GM23248 (cell line): ENCODE measurements around the gene BIRC5. TPM values are rescaled to one million over a fixed set of nuclear protein-coding genes. Genes with fewer than 3 reads are reported as not detected.
A peak's percentile ranks its signal among the peaks of the same experiment; 100 is the strongest.
"Not testable (repeated sequence)": the region's sequence is repeated elsewhere in the genome, so short reads cannot be mapped to it uniquely, and the experiment has no call there.

Source experiments
- DNase-seq: peaks from one replicate; pipeline ENCODE4 v3.0.0-alpha.2; 2015
- H2AFZ ChIP-seq: fragments of 200-600 bp; sonication (generic); 2 replicates; pipeline ENCODE4 v1.6.1; 2016; ENCODE audit warnings: antibody characterized with exemption
- H3F3A ChIP-seq: fragments of 200-600 bp; sonication (generic); 2 replicates; pipeline ENCODE4 v1.6.1; 2016; ENCODE audit warnings: mild to moderate bottlenecking, antibody characterized with exemption, mixed run types; ENCODE audit not compliant: insufficient read depth
- H3K27ac ChIP-seq: fragments of 200-600 bp; sonication (generic); 2 replicates; pipeline ENCODE4 v1.5.1; 2016; ENCODE audit warnings: mild to moderate bottlenecking
- H3K27me3 ChIP-seq: fragments of 200-600 bp; sonication (generic); replicated peaks from 2 replicates; pipeline ENCODE4 v1.6.1; 2016; ENCODE audit warnings: mild to moderate bottlenecking; ENCODE audit not compliant: insufficient read depth
- H3K36me3 ChIP-seq: fragments of 200-600 bp; sonication (generic); 2 replicates; pipeline ENCODE4 v1.6.1; 2016; ENCODE audit warnings: low read depth, mild to moderate bottlenecking
- H3K4me1 ChIP-seq: fragments of 200-600 bp; sonication (generic); 2 replicates; pipeline ENCODE4 v1.6.1; 2016; ENCODE audit warnings: mild to moderate bottlenecking; ENCODE audit not compliant: insufficient read depth
- H3K4me2 ChIP-seq: fragments of 200-600 bp; sonication (generic); one replicate; pipeline ENCODE4 v1.6.1; 2016; ENCODE audit warnings: mild to moderate bottlenecking; ENCODE audit not compliant: unreplicated experiment
- H3K4me3 ChIP-seq: fragments of 200-600 bp; sonication (generic); 2 replicates; pipeline ENCODE4 v1.5.1; 2016; ENCODE audit warnings: mild to moderate bottlenecking
- H3K79me2 ChIP-seq: fragments of 200-600 bp; sonication (generic); 2 replicates; pipeline ENCODE4 v1.6.1; 2016; ENCODE audit warnings: mild to moderate bottlenecking; ENCODE audit not compliant: insufficient read depth
- H3K9ac ChIP-seq: fragments of 200-600 bp; sonication (generic); 2 replicates; pipeline ENCODE4 v1.6.1; 2016; ENCODE audit warnings: mild to moderate bottlenecking
- H3K9me2 ChIP-seq: fragments of 200-600 bp; sonication (generic); 2 replicates; pipeline ENCODE4 v1.6.1; 2016; ENCODE audit warnings: mixed run types, mild to moderate bottlenecking, moderate library complexity; ENCODE audit not compliant: insufficient read depth
- H3K9me3 ChIP-seq: fragments of 200-600 bp; sonication (generic); one replicate; pipeline ENCODE4 v1.6.1; 2017; ENCODE audit warnings: low read depth
- H4K20me1 ChIP-seq: fragments of 200-600 bp; sonication (generic); 2 replicates; pipeline ENCODE4 v1.6.0; 2016; ENCODE audit not compliant: insufficient read depth
- EZH2 ChIP-seq: fragments of 200-600 bp; sonication (generic); IDR thresholded peaks from 2 replicates; pipeline ENCODE4 v1.6.1; 2018; ENCODE audit warnings: antibody characterized with exemption, mild to moderate bottlenecking; ENCODE audit not compliant: insufficient read depth, poor library complexity, severe bottlenecking
- EZH2phosphoT487 ChIP-seq: fragments of 200-600 bp; sonication (generic); IDR thresholded peaks from 2 replicates; pipeline ENCODE4 v1.6.1; 2018; ENCODE audit warnings: antibody characterized with exemption, moderate library complexity, mild to moderate bottlenecking, low read depth; ENCODE audit not compliant: insufficient read depth
- WGBS, 2 experiments: methylation state at CpG; one replicate each; pipeline ENCODE4 v1.1.6; 2015 to 2017; ENCODE audit warnings: low lambda C conversion rate in 2 of 2, low coverage in 1 of 2; ENCODE audit errors: missing lambda C conversion rate in 2 of 2; 5-methylcytosine and 5-hydroxymethylcytosine counted together
- in situ Hi-C: fragments of 300-500 bp; cut with MboI; formaldehyde crosslinking; loops from 2 replicates; pipeline ENCODE4 v1.15.0; 2020
- polyA plus RNA-seq: library from polyadenylated mRNA; unstranded; fragments of >200 nt; fragmentation: Nextera tagmentation; extraction: Ambion mirVana; gene quantifications from 2 replicates; pipeline ENCODE4 v1.2.1, GENCODE V29; 2016
- total RNA-seq: library from RNA; depleted of rRNA; stranded (reverse); fragments of >200 nt; shearing (Covaris generic); gene quantifications from 2 replicates; pipeline ENCODE4 v1.2.3, GENCODE V29; 2014

The BIRC5 gene
- total and polyA plus RNA-seq, 2 experiments from 2014 or later: 30.9 to 42.3 TPM

DNA sequence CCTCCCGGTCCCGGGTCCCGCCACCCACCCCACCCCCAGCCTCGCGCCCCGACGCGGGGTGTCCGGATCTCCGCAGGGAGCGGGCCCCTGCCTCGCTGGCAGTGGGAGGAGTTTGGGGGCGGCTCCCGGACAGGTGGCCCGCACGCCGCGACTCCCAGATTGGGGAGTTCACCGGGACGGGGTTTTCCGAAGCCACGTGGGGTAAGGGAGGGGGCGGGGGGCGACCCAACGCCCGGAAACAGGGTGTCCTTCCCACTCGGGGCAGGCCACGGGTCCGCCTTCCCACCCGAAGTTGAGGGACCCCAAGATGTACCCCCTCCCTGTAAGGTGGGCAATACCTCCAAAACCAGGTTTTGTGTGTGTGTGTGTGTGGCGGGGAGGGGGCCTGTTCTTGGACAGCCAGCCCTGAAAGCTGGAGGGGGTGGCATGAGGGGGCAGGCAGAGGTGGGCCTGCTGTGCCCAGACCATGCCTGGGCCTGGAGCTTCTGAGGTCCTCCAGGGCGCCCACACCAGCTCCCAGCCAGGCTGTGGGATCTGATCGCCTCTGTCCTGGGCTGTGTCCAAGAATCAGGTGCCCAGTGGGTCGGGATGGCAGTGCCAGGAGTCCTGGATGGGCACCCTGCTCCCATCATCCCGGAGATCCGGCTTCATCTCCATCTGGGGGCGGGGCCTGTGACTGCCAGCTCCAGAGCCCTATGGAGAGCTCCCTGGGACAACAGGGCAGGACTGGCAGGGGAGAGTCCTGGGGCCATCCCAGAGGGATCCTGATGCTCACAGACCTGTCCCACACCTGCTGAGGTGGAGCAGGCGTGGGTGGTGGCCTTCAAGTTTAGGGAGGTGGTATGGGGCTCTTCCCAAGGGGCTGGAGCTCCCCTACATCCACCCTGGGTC, 44.9 kb upstream of the BIRC5 start:
- no peaks in the 10 kb centered on the region for H3K9me3 ChIP-seq
- no peaks in the 10 kb centered on the region for H3K9me2 ChIP-seq
- H3K27ac ChIP-seq: no peak overlapping the region
- peak overlapping the region; percentile 56 for H3K4me3 ChIP-seq
- H3K4me1 ChIP-seq: no peaks in the 10 kb centered on the region
- in situ Hi-C loops: no loop called here
- H3K4me2 ChIP-seq: peak overlapping the region; percentile 65
- H3K9ac ChIP-seq: peak overlapping the region; percentile 22; the same call in 1 of the 2 replicates
- no peaks in the 10 kb centered on the region for H3K79me2 ChIP-seq
- DNase-seq: peak; percentile 66
- no peaks in the 10 kb centered on the region for H3F3A ChIP-seq
- H2AFZ ChIP-seq: peak overlapping the region; percentile 51
- no peaks in the 10 kb centered on the region for H4K20me1 ChIP-seq
- H3K27me3 ChIP-seq: no peaks in the 10 kb centered on the region
- no peak for TF ChIP-seq EZH2
- TF ChIP-seq EZH2phosphoT487: no peak
- 9 to 12% methylated on average over 15 to 35 of the region's 38 CpGs for WGBS, 2 experiments
- H3K36me3 ChIP-seq: no peaks in the 10 kb centered on the region

DNA sequence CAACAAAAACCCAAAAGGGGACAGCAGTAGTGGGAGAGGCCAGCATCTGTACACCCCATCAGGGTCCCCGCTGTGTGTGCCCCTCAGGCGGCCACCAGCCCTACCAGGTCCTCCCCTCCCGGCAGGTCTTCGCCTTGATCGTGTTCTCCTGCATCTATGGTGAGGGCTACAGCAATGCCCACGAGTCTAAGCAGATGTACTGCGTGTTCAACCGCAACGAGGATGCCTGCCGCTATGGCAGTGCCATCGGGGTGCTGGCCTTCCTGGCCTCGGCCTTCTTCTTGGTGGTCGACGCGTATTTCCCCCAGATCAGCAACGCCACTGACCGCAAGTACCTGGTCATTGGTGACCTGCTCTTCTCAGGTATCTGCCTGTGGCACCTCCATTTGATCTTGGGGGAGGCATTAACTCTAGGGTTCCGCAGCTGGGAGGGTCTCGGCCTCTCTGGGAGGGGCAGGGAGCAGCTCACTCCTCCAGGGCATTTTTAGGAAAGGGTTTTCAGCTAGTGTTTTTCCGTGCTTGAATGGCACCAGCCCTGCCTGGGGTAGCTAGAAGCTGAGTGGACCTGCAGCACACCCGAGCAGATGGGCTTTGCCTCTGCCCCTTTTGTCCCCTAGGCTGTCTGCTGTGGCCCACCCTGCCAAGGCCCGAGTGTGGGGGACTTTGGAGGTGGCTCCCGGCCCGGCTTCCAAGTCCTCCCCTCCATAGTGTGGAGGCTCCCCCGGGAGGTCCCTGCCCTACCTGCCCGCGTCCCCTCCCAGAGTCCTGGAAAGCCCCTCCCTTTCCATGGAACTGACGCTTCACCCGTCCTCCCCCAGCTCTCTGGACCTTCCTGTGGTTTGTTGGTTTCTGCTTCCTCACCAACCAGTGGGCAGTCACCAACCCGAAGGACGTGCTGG, 43.1 kb upstream of the BIRC5 start:
- no peaks in the 10 kb centered on the region for H3K79me2 ChIP-seq
- no peak for DNase-seq
- H3F3A ChIP-seq: no peaks in the 10 kb centered on the region
- no peak overlapping the region for H3K9ac ChIP-seq
- H3K4me3 ChIP-seq: no peak overlapping the region
- H3K36me3 ChIP-seq: no peaks in the 10 kb centered on the region
- TF ChIP-seq EZH2 (no peak), EZH2phosphoT487 (no peak)
- 88 to 91% methylated on average over 26 to 31 of the region's 31 CpGs for WGBS, 2 experiments
- in situ Hi-C loops: no loop called here
- H3K9me2 ChIP-seq: no peaks in the 10 kb centered on the region
- H4K20me1 ChIP-seq: no peaks in the 10 kb centered on the region
- H3K4me1 ChIP-seq: no peaks in the 10 kb centered on the region
- H3K27me3 ChIP-seq: no peaks in the 10 kb centered on the region
- H3K27ac ChIP-seq: no peak overlapping the region
- no peak overlapping the region for H2AFZ ChIP-seq
- H3K4me2 ChIP-seq: no peak overlapping the region
- no peaks in the 10 kb centered on the region for H3K9me3 ChIP-seq

DNA sequence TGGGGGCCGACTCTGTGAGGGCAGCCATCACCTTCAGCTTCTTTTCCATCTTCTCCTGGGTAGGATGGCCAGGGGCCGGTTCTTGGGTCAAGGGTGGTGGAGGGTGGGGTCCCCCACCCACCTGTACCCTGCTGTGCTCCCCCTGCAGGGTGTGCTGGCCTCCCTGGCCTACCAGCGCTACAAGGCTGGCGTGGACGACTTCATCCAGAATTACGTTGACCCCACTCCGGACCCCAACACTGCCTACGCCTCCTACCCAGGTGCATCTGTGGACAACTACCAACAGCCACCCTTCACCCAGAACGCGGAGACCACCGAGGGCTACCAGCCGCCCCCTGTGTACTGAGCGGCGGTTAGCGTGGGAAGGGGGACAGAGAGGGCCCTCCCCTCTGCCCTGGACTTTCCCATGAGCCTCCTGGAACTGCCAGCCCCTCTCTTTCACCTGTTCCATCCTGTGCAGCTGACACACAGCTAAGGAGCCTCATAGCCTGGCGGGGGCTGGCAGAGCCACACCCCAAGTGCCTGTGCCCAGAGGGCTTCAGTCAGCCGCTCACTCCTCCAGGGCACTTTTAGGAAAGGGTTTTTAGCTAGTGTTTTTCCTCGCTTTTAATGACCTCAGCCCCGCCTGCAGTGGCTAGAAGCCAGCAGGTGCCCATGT, 42.3 kb upstream of the BIRC5 start:
- DNase-seq, H2AFZ ChIP-seq, H3K4me1 ChIP-seq, H3F3A ChIP-seq, in situ Hi-C loops, H3K4me3 ChIP-seq, H3K9me2 ChIP-seq, H3K27me3 ChIP-seq, H3K27ac ChIP-seq, H3K36me3 ChIP-seq, H3K79me2 ChIP-seq, H3K9ac ChIP-seq, H3K4me2 ChIP-seq, H4K20me1 ChIP-seq, H3K9me3 ChIP-seq: not testable (repeated sequence)
- WGBS, 2 experiments: 94 to 97% methylated on average over 16 to 19 of the region's 19 CpGs

DNA sequence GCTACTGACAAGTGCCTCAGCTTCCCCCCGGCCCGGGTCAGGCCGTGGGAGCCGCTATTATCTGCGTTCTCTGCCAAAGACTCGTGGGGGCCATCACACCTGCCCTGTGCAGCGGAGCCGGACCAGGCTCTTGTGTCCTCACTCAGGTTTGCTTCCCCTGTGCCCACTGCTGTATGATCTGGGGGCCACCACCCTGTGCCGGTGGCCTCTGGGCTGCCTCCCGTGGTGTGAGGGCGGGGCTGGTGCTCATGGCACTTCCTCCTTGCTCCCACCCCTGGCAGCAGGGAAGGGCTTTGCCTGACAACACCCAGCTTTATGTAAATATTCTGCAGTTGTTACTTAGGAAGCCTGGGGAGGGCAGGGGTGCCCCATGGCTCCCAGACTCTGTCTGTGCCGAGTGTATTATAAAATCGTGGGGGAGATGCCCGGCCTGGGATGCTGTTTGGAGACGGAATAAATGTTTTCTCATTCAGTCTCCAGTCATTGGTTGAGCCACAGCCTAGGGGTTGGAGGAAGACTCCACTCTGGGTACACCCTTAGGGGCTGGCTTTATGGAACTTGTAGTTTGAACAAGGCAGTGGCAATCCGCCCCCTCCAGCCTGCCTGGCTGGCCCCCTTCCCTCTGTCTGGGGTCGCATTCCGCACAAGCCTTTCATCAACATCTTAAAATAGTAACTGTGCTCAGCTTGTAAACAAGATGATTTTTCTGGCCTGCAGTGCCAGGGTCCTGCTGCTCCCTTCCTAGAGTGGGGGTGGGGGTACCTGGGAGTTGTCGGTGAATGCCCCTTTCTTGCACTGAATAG, 41.6 kb upstream of the BIRC5 start:
- TF ChIP-seq EZH2: no peak
- TF ChIP-seq EZH2phosphoT487: no peak
- Histone ChIP-seq H3K9me3 (no peaks in the 10 kb centered on the region), H2AFZ (no peak overlapping the region), H3K4me2 (no peak overlapping the region), H3K79me2 (no peaks in the 10 kb centered on the region), H3K4me3 (no peak overlapping the region), H3K9ac (no peak overlapping the region), H3K9me2 (no peaks in the 10 kb centered on the region), H3K36me3 (no peaks in the 10 kb centered on the region), H3K27me3 (no peaks in the 10 kb centered on the region), H3F3A (no peaks in the 10 kb centered on the region), H3K4me1 (no peaks in the 10 kb centered on the region), H4K20me1 (no peaks in the 10 kb centered on the region), H3K27ac (no peak overlapping the region)
- DNase-seq: no peak
- 63% methylated on average over 19 of the region's 19 CpGs for WGBS, 2 experiments
- in situ Hi-C loops: no loop called here
